Measurements from ENCODE around the gene PIMREG.

Gene PIMREG

GRCh38 chr17:6462692-6463091 lies 18.4 kb downstream of the PIMREG start:
- Histone ChIP-seq H3K36me3 (ENCODE audit: control insufficient read depth, insufficient read depth, low read length) (no peaks in the 10 kb centered on the region), H3K4me2 (ENCODE audit: low read length) (no peak overlapping the region), H3K27ac (no peak overlapping the region), H3K79me2 (no peaks in the 10 kb centered on the region), H3K9me3 (ENCODE audit: control insufficient read depth, low read length) (no peaks in the 10 kb centered on the region), H3K4me3 (ENCODE audit: low read depth, low read length) (no peak overlapping the region), H3K9ac (no peak overlapping the region), H2AFZ (no peak overlapping the region), H3K4me1 (no peaks in the 10 kb centered on the region), H3K27me3 (ENCODE audit: control insufficient read depth, insufficient read depth, low read length) (no peaks in the 10 kb centered on the region)
- no peak for TF ChIP-seq CTCF (IDR thresholded peaks at IDR 0.05)

GRCh38 chr17:6463616-6464445 lies 19.6 kb downstream of the PIMREG start:
- Histone ChIP-seq H3K9me3 (ENCODE audit: control insufficient read depth, low read length) (no peaks in the 10 kb centered on the region), H2AFZ (no peak overlapping the region), H3K4me1 (no peaks in the 10 kb centered on the region), H3K4me2 (ENCODE audit: low read length) (no peak overlapping the region), H3K4me3 (ENCODE audit: low read depth, low read length) (no peak overlapping the region), H3K36me3 (ENCODE audit: control insufficient read depth, insufficient read depth, low read length) (no peaks in the 10 kb centered on the region), H3K9ac (no peak overlapping the region), H3K79me2 (no peaks in the 10 kb centered on the region), H3K27ac (no peak overlapping the region), H3K27me3 (ENCODE audit: control insufficient read depth, insufficient read depth, low read length) (no peaks in the 10 kb centered on the region)
- TF ChIP-seq CTCF (IDR thresholded peaks at IDR 0.05) = no peak

- TF ChIP-seq CTCF (IDR thresholded peaks at IDR 0.05) = no peak
- Histone ChIP-seq H3K27ac (no peak overlapping the region), H3K79me2 (no peaks in the 10 kb centered on the region), H3K4me3 (ENCODE audit: low read depth, low read length) (no peak overlapping the region), H3K9ac (no peak overlapping the region), H2AFZ (no peak overlapping the region), H3K27me3 (ENCODE audit: control insufficient read depth, insufficient read depth, low read length) (no peaks in the 10 kb centered on the region), H3K4me2 (ENCODE audit: low read length) (no peak overlapping the region), H3K4me1 (no peaks in the 10 kb centered on the region), H3K36me3 (ENCODE audit: control insufficient read depth, insufficient read depth, low read length) (no peaks in the 10 kb centered on the region), H3K9me3 (ENCODE audit: control insufficient read depth, low read length) (no peaks in the 10 kb centered on the region)
Observed at GRCh38 chr17:6464446-6465041, 20.3 kb downstream of the PIMREG start.

- H3K27ac ChIP-seq = no peak overlapping the region
- H3K36me3 ChIP-seq (ENCODE audit: control insufficient read depth, insufficient read depth, low read length) = no peaks in the 10 kb centered on the region
- no peak overlapping the region for H2AFZ ChIP-seq
- no peaks in the 10 kb centered on the region for H3K79me2 ChIP-seq
- H3K27me3 ChIP-seq (ENCODE audit: control insufficient read depth, insufficient read depth, low read length) = no peaks in the 10 kb centered on the region
- no peaks in the 10 kb centered on the region for H3K9me3 ChIP-seq (ENCODE audit: control insufficient read depth, low read length)
- H3K4me1 ChIP-seq = no peaks in the 10 kb centered on the region
- H3K9ac ChIP-seq = no peak overlapping the region
- no peak overlapping the region for H3K4me2 ChIP-seq (ENCODE audit: low read length)
- TF ChIP-seq CTCF (IDR thresholded peaks at IDR 0.05) = no peak
- no peak overlapping the region for H3K4me3 ChIP-seq (ENCODE audit: low read depth, low read length)
Observed at GRCh38 chr17:6465206-6466003, 21.1 kb downstream of the PIMREG start.

Data from parathyroid adenoma (tissue), 2 donors.